T-helper 2 cell treated with Interferon-gamma antibody and Interleukin-4, amounts not matched to agents 5 μg/mL and 100 μg/mL, for 36 hours (primary cell): ENCODE data around the gene RBM43.

Experiments used
- DNase-seq: peaks from one replicate; pipeline ENCODE4 v3.0.0; 2021; ENCODE audit warnings: low spot score
- H3K27ac Mint-ChIP-seq: one replicate; pipeline ENCODE4 v1.8.0; 2021; ENCODE audit warnings: mild to moderate bottlenecking, mixed read lengths
- H3K27me3 Mint-ChIP-seq: one replicate; pipeline ENCODE4 v1.8.0; 2021; ENCODE audit warnings: low read depth, mixed read lengths
- H3K36me3 Mint-ChIP-seq: one replicate; pipeline ENCODE4 v1.8.0; 2021; ENCODE audit warnings: low read depth, mixed read lengths
- H3K4me1 Mint-ChIP-seq: one replicate; pipeline ENCODE4 v1.8.0; 2021; ENCODE audit warnings: low read depth, mixed read lengths
- H3K4me3 Mint-ChIP-seq: one replicate; pipeline ENCODE4 v1.8.0; 2022; ENCODE audit warnings: mild to moderate bottlenecking, moderate library complexity, mixed read lengths
- H3K9me3 Mint-ChIP-seq: one replicate; pipeline ENCODE4 v1.8.0; 2021; ENCODE audit warnings: mixed read lengths

The RBM43 gene

DNA sequence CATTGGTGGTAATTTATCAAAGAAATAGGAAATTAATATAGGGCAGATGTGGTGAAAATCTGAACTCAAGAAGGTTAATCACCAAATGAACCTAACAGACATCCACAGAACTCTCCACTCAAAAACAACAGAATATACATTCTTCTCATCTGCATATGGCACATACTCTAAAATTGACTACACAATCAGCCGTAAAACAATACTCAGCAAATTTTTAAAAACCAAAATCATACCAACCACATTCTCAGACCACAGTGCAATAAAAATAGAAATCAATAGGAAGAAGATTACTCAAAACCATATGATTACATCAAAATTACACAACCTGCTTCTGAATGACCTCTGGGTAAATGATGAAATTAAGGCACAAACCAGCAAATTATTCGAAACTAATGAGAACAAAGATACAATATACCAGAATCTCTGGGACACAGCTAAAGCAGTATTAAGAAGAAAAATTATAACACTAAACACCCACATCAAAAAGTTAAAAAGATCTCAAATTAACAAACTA, 31.0 kb downstream of the RBM43 start:
- H3K27me3 Mint-ChIP-seq: peaks cover 30% of the 10 kb centered on the region
- no peaks in the 10 kb centered on the region for H3K9me3 Mint-ChIP-seq
- H3K4me3 Mint-ChIP-seq: no peak overlapping the region
- no peak overlapping the region for H3K27ac Mint-ChIP-seq
- no peaks in the 10 kb centered on the region for H3K36me3 Mint-ChIP-seq
- no peak for DNase-seq
- no peaks in the 10 kb centered on the region for H3K4me1 Mint-ChIP-seq

DNA sequence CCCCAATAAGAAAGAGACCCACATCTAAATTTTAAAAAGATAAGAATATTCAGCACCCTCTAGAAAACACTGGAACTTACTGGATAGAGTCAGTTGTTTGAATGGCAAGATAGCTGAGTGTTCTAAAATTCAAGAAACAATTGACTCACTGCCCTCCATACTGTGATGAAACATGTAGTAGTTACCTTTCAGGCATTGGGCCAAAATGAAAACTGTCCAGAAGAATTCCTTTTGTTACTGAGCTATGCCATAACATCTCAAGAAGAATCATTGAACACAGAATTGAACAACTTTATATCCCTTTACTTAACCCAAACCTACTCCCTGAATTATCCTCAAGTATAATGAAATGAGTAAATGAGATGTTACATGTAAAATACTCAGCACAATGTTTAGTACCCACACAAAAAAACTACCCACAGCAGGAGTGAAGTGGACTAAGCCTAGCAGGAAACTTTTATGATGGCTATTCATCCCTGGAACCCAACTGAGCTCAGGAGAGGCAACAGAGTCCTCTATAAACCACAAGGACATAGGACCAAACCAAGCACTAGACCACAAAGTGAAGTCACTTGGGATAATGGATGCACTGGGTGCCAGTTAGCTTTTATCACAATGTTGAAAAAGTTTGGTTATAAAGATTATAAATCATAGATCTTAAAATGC, 32.7 kb downstream of the RBM43 start:
- Mint-ChIP-seq H3K4me3 (no peak overlapping the region), H3K27me3 (peaks cover 30% of the 10 kb centered on the region), H3K27ac (no peak overlapping the region), H3K9me3 (no peaks in the 10 kb centered on the region), H3K4me1 (no peaks in the 10 kb centered on the region), H3K36me3 (no peaks in the 10 kb centered on the region)
- DNase-seq: no peak

DNA sequence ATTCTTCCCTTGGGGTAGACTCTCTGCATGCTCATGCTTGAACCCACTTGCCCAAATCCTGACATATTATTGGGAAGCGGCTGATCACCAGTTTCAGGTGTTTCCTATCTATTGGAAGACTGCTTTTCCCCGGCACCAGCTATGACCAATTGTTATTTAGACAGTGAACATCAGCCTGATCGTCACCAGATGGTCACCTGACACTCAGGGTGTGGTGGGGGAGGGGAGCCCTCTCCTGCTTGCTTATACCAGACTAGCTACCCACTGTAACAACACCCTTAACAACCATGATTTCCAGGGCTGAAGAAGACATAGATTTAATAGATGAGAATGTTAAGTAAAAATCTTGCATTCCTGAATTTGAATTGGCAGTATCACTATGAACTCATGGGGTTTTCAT, 44.3 kb downstream of the RBM43 start:
- Mint-ChIP-seq H3K27ac (no peak overlapping the region), H3K27me3 (peaks cover 3% of the 10 kb centered on the region), H3K4me1 (no peaks in the 10 kb centered on the region), H3K36me3 (no peaks in the 10 kb centered on the region), H3K4me3 (no peak overlapping the region), H3K9me3 (no peaks in the 10 kb centered on the region)
- no peak for DNase-seq

DNA sequence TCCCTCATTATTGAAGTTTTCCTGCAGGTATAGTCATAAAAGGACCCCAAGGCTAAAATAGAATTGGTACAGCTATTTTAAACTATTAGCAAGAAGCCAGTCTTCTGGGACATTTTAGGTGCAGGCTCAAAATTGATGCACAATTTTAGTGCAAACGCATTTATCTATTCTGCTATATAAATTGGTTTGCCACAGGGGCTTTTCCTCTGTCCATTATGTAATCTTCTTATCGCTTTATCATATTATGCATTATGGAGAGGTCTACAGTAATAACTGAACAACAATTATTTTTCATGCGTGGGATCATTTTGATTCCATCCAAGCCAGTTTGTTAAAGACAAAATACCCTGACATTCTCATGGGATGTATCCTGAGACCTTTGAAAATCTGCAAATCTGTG, 54.6 kb downstream of the RBM43 start:
- Mint-ChIP-seq H3K36me3 (no peaks in the 10 kb centered on the region), H3K9me3 (no peaks in the 10 kb centered on the region), H3K4me1 (no peaks in the 10 kb centered on the region), H3K27ac (no peak overlapping the region), H3K27me3 (peaks cover 6% of the 10 kb centered on the region), H3K4me3 (no peak overlapping the region)
- DNase-seq: no peak

DNA sequence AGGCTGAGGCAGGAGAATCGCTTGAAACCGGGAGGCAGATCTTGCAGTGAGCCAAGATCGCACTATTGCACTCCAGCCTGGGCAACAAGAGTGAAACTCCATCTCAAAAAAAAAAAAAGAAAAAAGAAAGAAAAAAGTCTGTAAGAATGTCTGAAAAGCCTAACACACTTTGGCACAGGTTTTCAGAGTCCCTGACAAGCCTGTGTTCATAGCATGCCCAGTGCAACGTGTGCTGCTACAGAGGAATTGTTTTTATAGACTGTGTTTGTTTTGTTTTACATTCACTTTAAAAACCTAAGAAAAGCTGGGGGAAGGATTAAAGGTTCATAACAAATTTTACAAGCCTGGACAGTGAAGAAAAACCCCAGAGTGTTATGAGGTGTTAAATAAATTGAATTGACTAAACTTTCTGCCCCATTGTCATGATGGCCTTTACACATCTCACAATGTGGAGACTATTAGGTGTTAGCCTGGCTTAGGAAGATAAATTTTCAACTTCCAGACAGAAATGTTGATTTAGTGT, 55.2 kb downstream of the RBM43 start:
- Mint-ChIP-seq H3K27ac (no peak overlapping the region), H3K27me3 (peaks cover 6% of the 10 kb centered on the region), H3K9me3 (no peaks in the 10 kb centered on the region), H3K4me3 (no peak overlapping the region), H3K36me3 (no peaks in the 10 kb centered on the region), H3K4me1 (no peaks in the 10 kb centered on the region)
- DNase-seq: no peak

DNA sequence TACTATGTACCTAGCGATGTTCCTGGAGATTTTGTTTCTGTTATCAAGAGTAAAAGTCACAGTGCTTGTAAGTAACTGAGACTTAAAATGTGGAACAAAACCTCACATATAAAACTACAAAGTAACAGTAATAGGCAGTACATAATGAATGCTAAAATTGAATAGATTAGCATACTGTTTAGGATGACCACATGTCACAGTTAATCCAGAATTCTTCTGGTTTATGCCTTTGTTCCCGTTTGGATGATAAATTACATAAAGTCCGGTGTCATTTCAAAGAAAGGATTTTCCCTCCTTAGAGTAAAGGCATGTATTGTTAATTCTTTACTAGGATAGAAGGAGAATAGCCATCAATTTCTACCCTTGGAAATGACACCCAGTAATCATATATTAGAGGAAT, 56.1 kb downstream of the RBM43 start:
- Mint-ChIP-seq H3K27me3 (peaks cover 6% of the 10 kb centered on the region), H3K4me1 (no peaks in the 10 kb centered on the region), H3K4me3 (no peak overlapping the region), H3K36me3 (no peaks in the 10 kb centered on the region), H3K9me3 (no peaks in the 10 kb centered on the region), H3K27ac (no peak overlapping the region)
- DNase-seq: no peak

DNA sequence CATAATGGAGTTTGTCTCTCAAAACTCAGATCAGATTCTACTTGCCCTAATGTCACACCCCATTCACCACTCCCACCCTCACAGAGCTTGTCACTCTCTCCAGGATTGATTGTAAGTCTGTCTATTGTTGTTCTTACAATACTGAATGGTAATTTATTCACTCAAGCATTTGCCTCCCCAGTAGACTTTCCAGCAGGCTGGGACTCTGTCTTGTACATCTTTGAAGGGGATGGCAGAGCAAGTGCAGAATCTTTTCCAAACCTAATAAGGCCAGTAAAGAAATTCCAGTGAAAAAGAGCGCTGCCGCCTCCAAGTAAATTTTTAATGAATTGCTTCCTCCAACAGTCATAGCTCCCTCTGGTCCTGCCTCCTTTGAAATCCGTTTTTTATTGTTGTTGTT, 56.9 kb downstream of the RBM43 start:
- no peak for DNase-seq
- H3K9me3 Mint-ChIP-seq: no peaks in the 10 kb centered on the region
- H3K27ac Mint-ChIP-seq: no peak overlapping the region

DNA sequence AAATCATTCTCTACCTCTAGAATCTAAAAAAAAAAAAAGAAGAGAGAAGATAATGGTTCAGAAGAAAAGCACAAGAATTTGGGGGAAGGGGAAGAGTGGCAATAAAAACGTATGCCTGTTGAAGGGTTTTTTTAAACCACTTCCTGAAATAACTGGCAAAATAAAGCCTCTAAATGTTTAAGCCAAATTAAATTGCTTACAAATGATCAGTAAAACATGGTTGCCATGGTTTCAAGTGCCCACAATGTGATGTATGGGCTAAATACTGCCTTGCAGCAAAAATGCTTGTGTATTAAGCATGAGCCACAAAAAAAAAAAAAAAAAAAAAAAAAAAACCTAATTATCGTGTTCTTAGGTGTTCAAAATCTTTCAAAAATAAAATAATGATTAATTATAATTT, 60.8 kb downstream of the RBM43 start:
- Mint-ChIP-seq H3K27me3 (peaks cover 2% of the 10 kb centered on the region), H3K9me3 (no peaks in the 10 kb centered on the region), H3K4me3 (no peak overlapping the region), H3K27ac (no peak overlapping the region), H3K36me3 (no peaks in the 10 kb centered on the region), H3K4me1 (no peaks in the 10 kb centered on the region)
- no peak for DNase-seq

More for the DNA sequence above, 56.9 kb downstream of the RBM43 start:
- H3K4me1 Mint-ChIP-seq: no peaks in the 10 kb centered on the region
- no peaks in the 10 kb centered on the region for H3K36me3 Mint-ChIP-seq
- H3K4me3 Mint-ChIP-seq: no peak overlapping the region
- peaks cover 6% of the 10 kb centered on the region for H3K27me3 Mint-ChIP-seq

DNA sequence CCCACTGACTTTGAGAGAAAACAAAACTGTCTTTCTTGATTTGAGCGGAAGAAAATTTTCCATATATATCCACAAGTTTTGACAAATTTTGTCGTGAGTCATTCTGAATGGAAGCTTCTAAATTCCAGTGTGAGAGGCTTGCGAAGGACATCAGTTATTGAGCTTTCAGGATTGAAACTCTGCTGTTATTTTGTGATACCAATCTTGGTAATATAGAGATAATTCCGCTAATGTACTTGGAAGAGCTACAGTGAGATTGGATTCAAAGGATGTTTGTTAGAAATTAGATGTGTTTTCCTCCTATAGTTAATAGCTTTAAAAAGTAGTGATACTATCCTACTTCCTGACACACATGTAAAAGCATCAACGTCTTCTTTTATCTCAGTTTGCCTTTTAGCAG, 61.4 kb downstream of the RBM43 start:
- no peaks in the 10 kb centered on the region for H3K36me3 Mint-ChIP-seq
- no peaks in the 10 kb centered on the region for H3K9me3 Mint-ChIP-seq
- no peak overlapping the region for H3K27ac Mint-ChIP-seq
- no peak for DNase-seq
- H3K4me1 Mint-ChIP-seq: no peaks in the 10 kb centered on the region
- H3K4me3 Mint-ChIP-seq: no peak overlapping the region
- peaks cover 2% of the 10 kb centered on the region for H3K27me3 Mint-ChIP-seq

DNA sequence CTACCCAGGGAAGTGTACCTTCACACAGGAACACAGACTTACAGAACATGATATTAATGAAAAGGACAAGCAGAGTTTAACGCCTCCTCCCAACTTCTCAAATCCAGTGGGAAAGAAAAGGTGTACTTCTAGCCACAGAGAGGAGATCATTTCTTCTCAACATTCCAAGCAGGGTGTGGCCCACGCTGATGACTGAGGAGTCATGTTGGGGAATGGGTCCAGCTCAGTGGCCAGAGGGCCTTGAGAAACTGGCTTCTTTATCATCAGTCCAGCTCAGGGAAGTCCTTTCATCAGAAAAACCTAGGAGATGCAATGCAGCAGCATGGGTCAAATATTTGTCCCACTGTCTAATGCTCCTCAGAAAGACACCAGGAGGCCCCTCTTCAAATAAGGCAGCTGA, 63.0 kb downstream of the RBM43 start:
- Mint-ChIP-seq H3K27me3 (peaks cover 2% of the 10 kb centered on the region), H3K4me3 (no peak overlapping the region), H3K27ac (no peak overlapping the region), H3K4me1 (no peaks in the 10 kb centered on the region), H3K36me3 (no peaks in the 10 kb centered on the region), H3K9me3 (no peaks in the 10 kb centered on the region)
- no peak for DNase-seq
